Vagina (tissue), 2 donors: Measurements from ENCODE around the gene SH3BGRL3.

Experiments used
- CTCF ChIP-seq, 3 experiments: fragments of 450-650 bp in 2 of 3; fragments of 200-600 bp in 1 of 3; sonication (generic) in 1 of 3; IDR thresholded peaks; one replicate each; pipeline ENCODE4 v1.5.1; 2017 to 2019; ENCODE audit warnings: antibody characterized with exemption in 3 of 3, mild to moderate bottlenecking in 2 of 3, moderate library complexity in 2 of 3
- POLR2A ChIP-seq, 2 donors: fragments of 450-650 bp; IDR thresholded peaks; one replicate each; pipeline ENCODE4 v1.6.1; 2017; ENCODE audit warnings: antibody characterized with exemption in 2 of 2, mild to moderate bottlenecking in 2 of 2, moderate library complexity in 2 of 2
- POLR2AphosphoS5 ChIP-seq, 2 donors: sonication (generic); formaldehyde crosslinking; IDR thresholded peaks; one replicate each; pipeline ENCODE4 v1.9.0; 2017; ENCODE audit warnings: antibody characterized with exemption in 2 of 2, mild to moderate bottlenecking in 2 of 2, low read depth in 1 of 2; ENCODE audit not compliant: insufficient read depth in 1 of 2

DNA sequence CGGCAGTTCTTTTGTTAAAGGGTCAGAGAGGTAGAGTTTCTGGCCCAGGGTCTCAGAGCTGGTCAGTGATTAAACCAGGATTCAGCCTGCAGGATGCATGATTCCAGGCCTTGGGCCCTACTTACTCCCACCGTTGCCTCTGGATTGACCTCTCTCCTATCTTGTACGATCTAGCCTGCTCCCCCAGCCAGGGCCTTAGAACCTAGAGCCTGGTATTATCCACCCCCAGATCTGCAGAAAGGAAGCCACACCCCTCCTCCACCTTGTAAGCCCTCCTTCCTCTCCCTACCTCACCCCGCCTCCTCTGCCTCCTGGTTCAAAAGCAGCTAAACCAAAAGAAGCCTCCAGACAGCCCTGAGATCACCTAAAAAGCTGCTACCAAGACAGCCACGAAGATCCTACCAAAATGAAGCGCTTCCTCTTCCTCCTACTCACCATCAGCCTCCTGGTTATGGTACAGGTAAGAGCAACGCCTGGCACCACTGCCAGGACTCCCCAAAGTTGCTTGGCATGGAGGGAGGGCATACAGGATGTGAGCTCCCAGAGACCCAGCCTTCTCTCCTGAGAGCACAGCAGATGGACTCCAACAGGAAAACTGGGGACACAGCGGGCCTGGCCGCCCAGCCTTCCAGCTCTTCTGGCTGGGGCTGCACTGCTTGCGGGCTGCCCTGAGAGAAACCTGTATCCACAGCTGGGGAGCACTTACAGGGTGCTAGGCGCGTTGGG lies 37.9 kb downstream of the SH3BGRL3 start, which contains the start of gene CD52:
- TF ChIP-seq CTCF (IDR thresholded peaks at IDR 0.05) (no peak), POLR2A (IDR thresholded peaks at IDR 0.05) (no peak), POLR2AphosphoS5 (IDR thresholded peaks at IDR 0.05; ENCODE audit: insufficient read depth in 1 of 2, low read depth in 1 of 2) (no peak)
